GM06990 (cell line): ENCODE measurements around the gene PTTG1IP.
"Not testable (repeated sequence)": the region's sequence is repeated elsewhere in the genome, so short reads cannot be mapped to it uniquely, and the experiment has no call there.

ENCODE experiments used
- DNase-seq: peaks from one replicate; pipeline ENCODE4 v3.0.0-alpha.2; 2011; ENCODE audit not compliant: insufficient read length; ENCODE audit errors: extremely low read depth
- H3K27me3 ChIP-seq: replicated peaks from 2 replicates; pipeline ENCODE4 v1.6.0; 2011; ENCODE audit warnings: low read length; ENCODE audit not compliant: control insufficient read depth, insufficient read depth
- H3K36me3 ChIP-seq: 2 replicates; pipeline ENCODE4 v1.5.1; 2011; ENCODE audit warnings: low read length; ENCODE audit not compliant: control insufficient read depth, insufficient read depth
- H3K4me3 ChIP-seq: replicated peaks from 2 replicates; pipeline ENCODE4 v1.5.1; 2011; ENCODE audit warnings: low read depth, mild to moderate bottlenecking, control low read depth, low read length
- CTCF ChIP-seq: IDR thresholded peaks from 2 replicates; pipeline ENCODE4 v1.5.1; 2011; ENCODE audit warnings: low read length, control low read depth, mild to moderate bottlenecking, inconsistent platforms; ENCODE audit not compliant: insufficient read depth, poor library complexity, severe bottlenecking

PTTG1IP gene

GRCh38 chr21:44835647-44835973 is 37.9 kb downstream of the PTTG1IP start:
- no peak for DNase-seq
- H3K36me3 ChIP-seq = no peaks in the 10 kb centered on the region
- H3K4me3 ChIP-seq = no peak overlapping the region
- no peaks in the 10 kb centered on the region; the same call in 1 of the 2 replicates for H3K27me3 ChIP-seq
- TF ChIP-seq CTCF = no peak

- Histone ChIP-seq H3K4me3 (no peak overlapping the region), H3K27me3 (no peaks in the 10 kb centered on the region; the same call in 1 of the 2 replicates), H3K36me3 (no peaks in the 10 kb centered on the region)
- TF ChIP-seq CTCF = no peak
- no peak for DNase-seq
These were observed 38.4 kb downstream of the PTTG1IP start for GRCh38 chr21:44834951-44835646.

- no peaks in the 10 kb centered on the region; the same call in 1 of the 2 replicates for H3K27me3 ChIP-seq
- no peak for DNase-seq
- no peak overlapping the region for H3K4me3 ChIP-seq
- no peak for TF ChIP-seq CTCF
- no peaks in the 10 kb centered on the region for H3K36me3 ChIP-seq
These were observed 39.1 kb downstream of the PTTG1IP start for GRCh38 chr21:44834231-44834950.

GRCh38 chr21:44833663-44834062 is 39.8 kb downstream of the PTTG1IP start:
- no peak overlapping the region for H3K4me3 ChIP-seq
- no peaks in the 10 kb centered on the region for H3K36me3 ChIP-seq
- TF ChIP-seq CTCF = no peak
- H3K27me3 ChIP-seq = no peaks in the 10 kb centered on the region; the same call in 1 of the 2 replicates
- no peak for DNase-seq

- H3K27me3 ChIP-seq, H3K4me3 ChIP-seq, H3K36me3 ChIP-seq, DNase-seq: not testable (repeated sequence)
These were observed 40.8 kb downstream of the PTTG1IP start for GRCh38 chr21:44832516-44833255.
